GM19023 (cell line): ENCODE measurements around the gene CDKL2.
"Not testable (repeated sequence)": the region's sequence is repeated elsewhere in the genome, so short reads cannot be mapped to it uniquely, and the experiment has no call there.

Experiments used
- ATAC-seq: cut with Tn5 transposase; IDR thresholded peaks from one replicate; pipeline ENCODE4 v1.9.1; 2021; ENCODE audit warnings: mild to moderate bottlenecking, moderate library complexity; ENCODE audit not compliant: unreplicated experiment

CDKL2 gene

GRCh38 chr4:75555294-75556164 is 74.8 kb downstream of the CDKL2 start, which contains the start of gene ODAPH:
Gene ODAPH (plus strand): TSS chr4:75556066. CDS start chr4:75556083, 17 bp downstream.
- peak; percentile 98 for ATAC-seq

- no peak for ATAC-seq
Observed at GRCh38 chr4:75552452-75552851, 77.9 kb downstream of the CDKL2 start.

GRCh38 chr4:75549019-75549418 is 81.3 kb downstream of the CDKL2 start:
- ATAC-seq: no peak

GRCh38 chr4:75547647-75548387 is 82.5 kb downstream of the CDKL2 start:
- no peak for ATAC-seq

- ATAC-seq: no peak
Observed at GRCh38 chr4:75545526-75545925, 84.8 kb downstream of the CDKL2 start.

- no peak for ATAC-seq
Observed at GRCh38 chr4:75544870-75545269, 85.5 kb downstream of the CDKL2 start.

- ATAC-seq: not testable (repeated sequence)
Observed at GRCh38 chr4:75544220-75544619, 86.1 kb downstream of the CDKL2 start.

- ATAC-seq: no peak
Observed at GRCh38 chr4:75542824-75543223, 87.5 kb downstream of the CDKL2 start.

GRCh38 chr4:75537308-75537707 is 93.0 kb downstream of the CDKL2 start:
- ATAC-seq: not testable (repeated sequence)

- ATAC-seq: not testable (repeated sequence)
Observed at GRCh38 chr4:75533926-75534325, 96.4 kb downstream of the CDKL2 start.

- not testable (repeated sequence) for ATAC-seq
Observed at GRCh38 chr4:75533339-75533887, 96.9 kb downstream of the CDKL2 start.

- not testable (repeated sequence) for ATAC-seq
Observed at GRCh38 chr4:75531536-75532143, 98.7 kb downstream of the CDKL2 start.

- ATAC-seq: no peak
Observed at GRCh38 chr4:75530556-75531322, 99.6 kb downstream of the CDKL2 start.
